HPDE6-E6E7 (cell line): Measurements from ENCODE around the gene CALD1.

Experiments
- DNase-seq: peaks from one replicate; pipeline ENCODE4 v3.0.0; 2011; ENCODE audit warnings: missing footprints; ENCODE audit errors: extremely low spot score

CALD1 gene, protein sequence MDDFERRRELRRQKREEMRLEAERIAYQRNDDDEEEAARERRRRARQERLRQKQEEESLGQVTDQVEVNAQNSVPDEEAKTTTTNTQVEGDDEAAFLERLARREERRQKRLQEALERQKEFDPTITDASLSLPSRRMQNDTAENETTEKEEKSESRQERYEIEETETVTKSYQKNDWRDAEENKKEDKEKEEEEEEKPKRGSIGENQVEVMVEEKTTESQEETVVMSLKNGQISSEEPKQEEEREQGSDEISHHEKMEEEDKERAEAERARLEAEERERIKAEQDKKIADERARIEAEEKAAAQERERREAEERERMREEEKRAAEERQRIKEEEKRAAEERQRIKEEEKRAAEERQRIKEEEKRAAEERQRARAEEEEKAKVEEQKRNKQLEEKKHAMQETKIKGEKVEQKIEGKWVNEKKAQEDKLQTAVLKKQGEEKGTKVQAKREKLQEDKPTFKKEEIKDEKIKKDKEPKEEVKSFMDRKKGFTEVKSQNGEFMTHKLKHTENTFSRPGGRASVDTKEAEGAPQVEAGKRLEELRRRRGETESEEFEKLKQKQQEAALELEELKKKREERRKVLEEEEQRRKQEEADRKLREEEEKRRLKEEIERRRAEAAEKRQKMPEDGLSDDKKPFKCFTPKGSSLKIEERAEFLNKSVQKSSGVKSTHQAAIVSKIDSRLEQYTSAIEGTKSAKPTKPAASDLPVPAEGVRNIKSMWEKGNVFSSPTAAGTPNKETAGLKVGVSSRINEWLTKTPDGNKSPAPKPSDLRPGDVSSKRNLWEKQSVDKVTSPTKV

GRCh38 chr7:134778941-134779740, at the start of gene CALD1:
Gene CALD1 (plus strand): TSS chr7:134779634. CDS start chr7:134867734, 88,100 bp downstream.
- DNase-seq, result peak; percentile 81

- DNase-seq, result no peak
Observed at GRCh38 chr7:134729895-134730294, 49.5 kb upstream of the CALD1 start.

GRCh38 chr7:134730411-134730829, 49.0 kb upstream of the CALD1 start:
- no peak for DNase-seq

DNA sequence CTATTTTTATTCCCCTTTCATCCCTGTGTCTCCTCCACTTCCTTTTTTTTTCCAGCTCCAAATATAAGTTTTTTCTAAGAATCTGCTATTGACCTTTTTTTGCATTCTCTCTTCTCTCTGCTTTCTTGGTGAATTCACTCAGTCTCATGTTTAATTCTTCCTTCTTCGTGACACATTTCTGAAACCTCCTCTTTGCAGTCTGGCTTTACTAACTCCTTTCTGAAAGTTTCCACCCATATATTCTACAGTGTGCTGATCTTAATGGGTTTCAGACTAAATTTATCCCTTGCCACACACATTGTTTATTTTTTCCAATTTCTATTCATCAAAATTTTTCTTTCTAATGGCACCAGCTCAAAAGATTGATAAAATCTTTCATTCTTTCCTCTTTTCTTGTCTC, 47.8 kb upstream of the CALD1 start:
- no peak for DNase-seq

- no peak for DNase-seq
Observed at GRCh38 chr7:134732728-134733127, 46.7 kb upstream of the CALD1 start.

- no peak for DNase-seq
Observed at GRCh38 chr7:134736381-134736780, 43.1 kb upstream of the CALD1 start.

DNA sequence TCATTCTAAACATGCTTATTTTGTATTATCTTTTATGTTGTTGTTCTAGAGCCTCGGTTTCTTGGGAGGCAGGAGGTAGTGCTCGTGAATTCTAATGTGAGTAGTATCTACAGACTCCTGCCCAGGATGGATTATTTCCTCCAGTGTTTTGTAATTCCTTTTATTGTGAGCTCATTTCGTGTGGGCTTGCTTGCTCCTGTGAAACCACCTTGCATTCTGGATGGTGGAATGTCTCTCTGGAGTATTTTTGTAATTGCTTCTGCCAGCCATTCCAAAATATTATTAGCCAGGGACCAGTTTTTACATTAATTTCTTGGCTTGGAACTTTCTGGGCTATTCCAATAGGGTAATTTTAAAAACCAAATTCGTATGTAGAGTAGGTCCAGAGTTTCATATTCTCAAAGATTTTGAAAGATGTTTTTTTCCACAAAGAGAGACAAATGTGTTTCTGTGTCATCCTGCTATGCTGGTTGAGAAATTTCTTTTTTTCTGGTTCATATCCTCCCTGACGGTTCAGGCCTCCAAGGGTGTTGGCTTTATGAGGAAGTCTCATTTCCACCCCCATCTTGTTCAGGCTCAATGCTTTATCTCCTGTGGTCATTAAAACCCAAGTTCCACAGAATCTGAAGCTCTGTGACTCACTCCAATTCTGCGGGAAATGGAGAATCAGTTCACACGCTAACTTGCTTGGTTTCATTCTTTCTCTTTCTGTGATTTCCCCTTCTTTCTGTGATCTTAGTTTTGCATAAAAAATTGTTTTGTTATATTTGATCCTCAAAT, 41.7 kb upstream of the CALD1 start:
- DNase-seq, result no peak

- no peak for DNase-seq
Observed at GRCh38 chr7:134739362-134739761, 40.1 kb upstream of the CALD1 start.

- no peak for DNase-seq
Observed at GRCh38 chr7:134740376-134740775, 39.1 kb upstream of the CALD1 start.

GRCh38 chr7:134741907-134742635, 37.4 kb upstream of the CALD1 start:
- no peak for DNase-seq

- DNase-seq, result no peak
Observed at GRCh38 chr7:134742688-134743350, 36.6 kb upstream of the CALD1 start.

- DNase-seq, result no peak
Observed at GRCh38 chr7:134744569-134744968, 34.9 kb upstream of the CALD1 start.

DNA sequence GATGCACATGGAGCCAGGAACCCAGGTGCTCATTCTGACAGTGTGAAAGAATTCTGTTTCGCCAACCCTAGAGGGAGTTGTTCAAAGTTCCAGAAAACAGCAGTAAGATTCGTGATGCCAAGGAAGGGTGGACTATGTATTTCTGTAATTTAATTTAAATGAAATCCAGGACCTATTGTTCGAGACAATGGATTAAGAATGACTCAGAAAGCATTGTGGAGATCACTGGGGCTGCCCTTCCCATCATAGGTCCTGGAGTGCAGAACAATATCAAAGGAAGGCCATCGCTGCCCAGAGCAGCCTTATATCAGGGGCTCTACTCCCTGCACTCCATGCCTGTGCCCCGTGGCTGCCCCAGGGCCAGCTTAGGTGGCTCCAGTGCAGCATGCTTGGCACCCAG, 32.1 kb upstream of the CALD1 start:
- DNase-seq, result no peak

DNA sequence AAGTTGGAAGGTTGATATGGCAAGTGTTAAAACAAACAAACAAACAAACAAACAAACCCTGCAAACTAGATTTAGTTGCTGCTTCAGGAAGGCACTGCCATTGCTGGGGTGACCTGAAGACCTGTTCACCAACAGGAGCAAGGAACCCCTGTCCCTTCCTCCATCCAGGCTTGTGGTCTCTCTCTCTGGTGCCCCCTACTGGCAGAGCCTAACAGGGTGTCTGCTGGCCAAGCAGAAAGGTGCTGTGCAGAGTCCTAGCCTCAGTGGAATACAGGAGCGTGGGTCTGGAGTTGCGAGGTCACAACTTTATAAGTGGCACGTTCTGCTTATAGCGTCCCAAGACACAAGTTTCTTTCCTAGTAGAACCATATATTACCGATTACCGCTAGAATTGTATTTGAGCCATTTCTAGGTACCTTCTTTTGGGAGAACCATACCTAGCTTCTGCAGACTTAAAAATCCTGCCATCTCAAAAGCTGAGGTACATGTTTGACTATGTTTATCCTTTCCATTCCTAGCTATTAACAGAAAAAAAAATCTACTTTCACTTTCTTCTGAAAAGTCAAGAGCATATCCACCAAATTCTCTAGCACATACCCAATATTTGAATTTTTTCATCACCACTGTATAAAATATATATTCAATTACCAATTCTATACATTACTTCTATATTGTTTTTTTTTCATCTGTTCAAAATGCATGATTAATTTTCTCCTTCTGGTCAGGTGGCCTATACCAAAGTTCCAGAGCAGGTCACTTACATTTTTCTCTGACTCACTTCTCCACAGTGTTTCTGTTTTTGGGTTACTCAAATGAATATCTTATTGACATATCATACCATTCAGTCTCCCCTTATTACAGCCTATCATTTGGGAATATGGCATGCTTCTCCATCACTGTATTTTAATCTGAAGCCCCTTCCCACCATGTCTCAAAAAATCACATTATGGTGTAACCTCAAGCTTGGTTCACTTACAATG, 29.1 kb upstream of the CALD1 start:
- no peak for DNase-seq

DNA sequence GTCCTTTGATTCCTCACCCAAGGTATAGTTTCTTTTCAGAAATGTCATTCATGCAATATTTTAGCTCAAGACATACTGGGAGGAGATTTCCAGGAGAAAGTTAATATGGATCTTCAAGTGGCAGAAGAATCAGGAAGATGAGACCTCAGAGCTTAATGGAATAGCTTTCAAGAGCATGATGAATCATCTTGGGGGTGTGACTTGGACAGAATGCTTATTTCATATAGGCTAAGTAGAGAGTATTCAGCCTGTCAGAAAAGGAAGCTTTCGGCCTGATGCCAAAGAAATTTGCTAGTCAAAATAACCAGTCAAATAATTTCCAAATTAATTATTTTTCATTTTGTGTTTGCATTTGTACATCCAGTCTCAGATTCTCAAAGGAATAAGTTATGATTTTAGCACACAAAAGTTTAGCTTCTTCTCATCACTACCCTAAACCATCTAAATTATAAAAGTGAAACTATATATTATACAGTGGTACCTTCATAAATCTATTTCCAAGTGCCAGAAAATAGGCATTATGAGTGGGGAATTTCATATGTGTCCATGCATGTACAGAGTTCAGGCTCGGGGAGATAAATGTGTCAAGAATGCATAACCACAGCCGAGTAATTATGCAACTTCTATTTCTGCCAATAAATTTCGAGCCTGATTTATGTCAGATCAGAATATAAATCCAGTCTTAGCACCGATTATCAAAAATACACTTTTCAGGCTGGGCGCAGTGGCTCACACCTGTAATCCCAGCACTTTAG, 27.3 kb upstream of the CALD1 start:
- DNase-seq, result peak; percentile 36

DNA sequence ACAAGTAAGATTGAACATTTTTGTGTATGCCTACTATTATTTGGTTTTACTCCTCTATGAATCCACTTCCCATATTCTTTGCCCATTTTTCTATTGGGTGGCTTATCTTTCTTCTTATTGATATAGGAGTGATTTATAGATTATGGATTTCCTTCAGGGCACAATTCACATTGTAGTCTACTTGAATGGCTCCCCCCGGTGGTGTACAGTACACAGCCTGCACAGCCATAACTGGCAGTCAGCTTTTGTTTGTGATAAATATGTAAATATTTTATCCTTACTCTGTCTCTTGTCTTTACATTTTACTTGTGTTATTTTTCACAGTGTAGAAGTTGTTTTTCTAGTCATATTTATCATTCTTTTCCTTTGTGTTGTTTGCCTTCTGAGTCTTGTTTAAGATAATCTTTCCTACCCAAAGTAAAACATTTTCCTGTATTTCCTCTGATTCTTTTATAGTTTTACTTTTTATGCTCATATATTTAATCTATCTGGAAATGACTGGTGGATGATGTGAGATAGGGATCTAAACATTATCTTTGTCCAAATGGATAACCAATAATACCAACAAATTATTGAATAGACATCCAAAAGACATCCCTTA, 23.9 kb upstream of the CALD1 start:
- no peak for DNase-seq

DNA sequence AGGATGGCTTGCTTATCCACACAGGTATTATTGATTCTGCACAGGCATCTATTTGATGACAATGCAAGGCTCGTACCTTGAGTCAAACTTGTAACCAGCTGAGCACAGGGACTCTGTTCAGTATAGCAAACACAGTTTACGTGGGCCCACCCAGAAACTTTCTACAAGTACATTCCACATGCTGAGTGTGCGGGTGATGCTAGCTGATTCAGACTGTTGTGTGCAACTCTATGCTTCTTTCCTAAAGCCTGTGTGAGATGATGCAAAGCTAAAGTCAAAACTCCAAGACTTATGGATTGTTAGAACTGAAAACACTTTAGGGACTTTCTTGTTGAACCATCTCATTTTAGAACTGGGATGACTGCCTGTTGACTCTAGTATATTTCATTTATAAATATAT, 21.5 kb upstream of the CALD1 start:
- DNase-seq, result no peak

DNA sequence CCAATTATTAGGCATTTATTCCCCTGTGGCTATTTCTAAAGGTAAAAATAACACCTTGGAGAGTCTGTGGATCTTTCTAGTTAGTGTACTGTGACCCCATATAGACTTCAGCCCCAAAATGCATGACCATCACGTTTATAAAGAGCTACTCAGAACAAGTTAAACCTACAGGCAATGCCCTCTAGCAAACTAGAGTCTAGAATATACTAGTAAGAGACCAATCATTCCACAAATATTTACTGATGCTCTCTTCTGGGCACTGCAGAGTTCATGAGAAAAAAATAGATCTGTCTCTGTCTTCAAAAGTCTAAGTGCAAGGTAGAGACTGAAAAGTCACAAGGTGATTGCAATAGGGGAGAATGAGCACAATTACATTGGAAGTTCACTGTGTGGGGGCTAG, 20.5 kb upstream of the CALD1 start:
- no peak for DNase-seq
